CMK (cell line): Measurements from ENCODE around the gene ZNF646.

ENCODE experiments used
- DNase-seq: peaks from one replicate; pipeline ENCODE4 v3.0.0-alpha.2; 2010; ENCODE audit warnings: low read depth

The ZNF646 gene

GRCh38 chr16:31108035-31108793, 34.0 kb downstream of the ZNF646 start, which contains the start of gene BCKDK:
Gene BCKDK (plus strand): TSS chr16:31108386. CDS start chr16:31109224, 838 bp downstream.
- DNase-seq: peak; percentile 77

DNA sequence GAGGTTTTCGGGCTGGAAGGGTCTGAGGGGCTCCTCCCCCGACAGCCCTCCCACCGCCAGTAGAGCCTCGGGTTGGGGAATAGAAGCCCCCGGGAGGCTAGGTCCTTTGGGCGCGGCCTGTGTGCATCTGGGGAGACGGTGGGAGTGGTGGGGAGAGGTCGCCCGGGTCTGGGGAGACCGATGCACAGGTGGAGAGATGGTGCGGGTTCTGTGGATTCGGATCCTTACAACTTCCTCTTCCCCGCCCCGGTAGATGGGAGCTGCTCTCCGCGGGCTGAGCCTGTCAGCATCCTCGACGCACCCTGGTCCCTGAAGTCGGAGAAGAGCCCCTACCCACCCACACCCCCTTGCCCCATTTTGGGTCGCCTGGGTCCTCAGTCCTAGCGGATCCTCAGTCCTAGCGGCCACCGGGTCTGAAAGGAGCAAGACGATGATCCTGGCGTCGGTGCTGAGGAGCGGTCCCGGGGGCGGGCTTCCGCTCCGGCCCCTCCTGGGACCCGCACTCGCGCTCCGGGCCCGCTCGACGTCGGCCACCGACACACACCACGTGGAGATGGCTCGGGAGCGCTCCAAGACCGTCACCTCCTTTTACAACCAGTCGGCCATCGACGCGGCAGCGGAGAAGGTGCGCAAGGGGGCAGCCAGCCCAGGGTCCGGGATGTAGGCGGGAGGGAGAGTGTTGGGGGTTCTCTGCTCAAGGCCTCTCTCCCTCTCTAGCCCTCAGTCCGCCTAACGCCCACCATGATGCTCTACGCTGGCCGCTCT, 34.8 kb downstream of the ZNF646 start:
- no peak for DNase-seq

- no peak for DNase-seq
These were observed 35.4 kb downstream of the ZNF646 start for GRCh38 chr16:31109622-31110021.

DNA sequence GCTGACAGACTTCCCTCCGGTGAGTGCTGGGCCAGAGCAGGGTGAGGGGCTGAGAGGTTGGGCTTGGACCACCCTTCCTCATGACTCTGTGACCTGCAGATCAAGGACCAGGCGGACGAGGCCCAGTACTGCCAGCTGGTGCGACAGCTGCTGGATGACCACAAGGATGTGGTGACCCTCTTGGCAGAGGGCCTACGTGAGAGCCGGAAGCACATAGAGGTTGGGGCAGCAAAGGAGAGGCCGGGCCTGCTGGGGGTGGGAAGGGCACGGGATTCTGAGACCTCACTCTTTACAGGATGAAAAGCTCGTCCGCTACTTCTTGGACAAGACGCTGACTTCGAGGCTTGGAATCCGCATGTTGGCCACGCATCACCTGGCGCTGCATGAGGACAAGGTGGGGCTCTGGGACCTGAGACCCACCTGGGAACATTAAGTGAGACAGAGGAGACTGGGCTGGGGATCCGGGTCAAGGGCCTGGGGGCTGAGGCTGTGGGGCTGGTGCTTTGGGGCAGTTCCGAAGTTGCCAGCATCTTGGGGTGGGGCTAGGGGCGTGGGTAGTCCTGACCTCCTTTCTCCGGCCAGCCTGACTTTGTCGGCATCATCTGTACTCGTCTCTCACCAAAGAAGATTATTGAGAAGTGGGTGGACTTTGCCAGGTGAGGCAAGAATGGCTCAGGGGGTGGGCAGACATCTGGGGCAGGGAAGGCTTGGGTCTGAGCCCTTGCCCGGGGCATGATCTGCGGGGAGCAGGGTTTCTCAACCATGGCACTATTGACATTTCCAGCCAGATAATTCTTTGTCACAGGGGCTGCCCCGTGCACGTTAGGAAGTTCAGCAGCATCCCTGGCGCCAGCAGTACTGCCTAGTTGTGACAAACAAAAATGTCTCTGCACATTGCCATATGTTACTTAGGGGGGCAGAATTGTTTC, 36.1 kb downstream of the ZNF646 start:
- no peak for DNase-seq

DNA sequence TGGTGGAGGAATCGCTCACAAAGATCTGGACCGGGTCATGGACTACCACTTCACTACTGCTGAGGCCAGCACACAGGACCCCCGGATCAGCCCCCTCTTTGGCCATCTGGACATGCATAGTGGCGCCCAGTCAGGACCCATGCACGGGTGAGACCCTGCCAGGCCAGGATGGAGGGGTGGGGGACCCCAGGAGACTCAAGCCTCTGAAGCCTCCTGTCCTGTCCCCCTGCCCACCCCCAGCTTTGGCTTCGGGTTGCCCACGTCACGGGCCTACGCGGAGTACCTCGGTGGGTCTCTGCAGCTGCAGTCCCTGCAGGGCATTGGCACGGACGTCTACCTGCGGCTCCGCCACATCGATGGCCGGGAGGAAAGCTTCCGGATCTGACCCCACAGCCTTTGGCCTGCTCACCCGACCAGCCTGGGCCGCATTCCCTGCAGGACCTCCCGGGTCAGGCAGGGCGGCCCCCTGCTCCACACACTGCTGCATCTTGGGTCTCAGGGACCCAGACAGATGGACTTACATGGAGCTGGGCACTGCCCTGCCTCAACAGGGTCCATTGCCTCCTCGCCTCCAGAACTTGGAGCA, 37.8 kb downstream of the ZNF646 start:
- no peak for DNase-seq

DNA sequence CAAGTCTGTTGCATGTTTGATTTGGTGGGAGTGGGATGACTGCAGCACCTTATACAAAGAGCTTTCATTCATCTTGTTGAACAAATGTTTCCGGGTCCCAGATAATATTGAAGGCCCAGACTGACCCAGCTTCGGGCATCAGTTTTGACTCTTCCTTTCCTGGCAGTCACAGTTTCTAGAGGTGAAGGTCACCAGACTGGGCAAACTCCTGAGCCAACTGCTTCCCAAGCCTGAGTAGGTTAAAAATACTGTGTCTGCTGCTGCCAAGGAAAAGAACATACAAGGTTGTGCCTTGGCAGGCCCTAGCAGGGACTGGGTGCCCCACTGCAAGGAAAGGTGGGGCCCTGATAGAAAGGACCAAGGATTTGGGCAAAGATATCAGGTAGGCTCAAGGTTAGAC, 38.5 kb downstream of the ZNF646 start:
- DNase-seq: no peak

- DNase-seq: no peak
These were observed 39.2 kb downstream of the ZNF646 start for GRCh38 chr16:31113121-31114120.

- DNase-seq: no peak
These were observed 40.2 kb downstream of the ZNF646 start for GRCh38 chr16:31114468-31114867.

- peak; percentile 93 for DNase-seq
These were observed 43.4 kb downstream of the ZNF646 start, which contains the start of gene KAT8 for GRCh38 chr16:31117384-31118222. Gene KAT8 (plus strand): TSS chr16:31117664. CDS start chr16:31117682, 18 bp downstream.

GRCh38 chr16:31118223-31119155, 44.3 kb downstream of the ZNF646 start:
- no peak for DNase-seq

GRCh38 chr16:31120129-31120528, 45.9 kb downstream of the ZNF646 start:
- no peak for DNase-seq

- no peak for DNase-seq
These were observed 51.6 kb downstream of the ZNF646 start for GRCh38 chr16:31125844-31126243.

- no peak for DNase-seq
These were observed 53.0 kb downstream of the ZNF646 start for GRCh38 chr16:31127182-31127581.

GRCh38 chr16:31128711-31129567, 54.7 kb downstream of the ZNF646 start:
- DNase-seq: peak; percentile 92

- no peak for DNase-seq
These were observed 55.5 kb downstream of the ZNF646 start for GRCh38 chr16:31129568-31130335.

GRCh38 chr16:31130336-31130891, 56.2 kb downstream of the ZNF646 start:
- DNase-seq: no peak
